GM11168 (cell line): Measurements from ENCODE around the gene SCAMP1.

Source experiments
- in situ Hi-C: fragments of 300-500 bp; cut with MboI; formaldehyde crosslinking; loops from one replicate; pipeline ENCODE4 v1.12.0; 2022; ENCODE audit warnings: low sequenced_read_pairs; ENCODE audit not compliant: unreplicated experiment

The SCAMP1 gene

GRCh38 chr5:78508186-78508765, 147.9 kb downstream of the SCAMP1 start:
- in situ Hi-C loops, result no loop called here

GRCh38 chr5:78509145-78509865, 148.9 kb downstream of the SCAMP1 start:
- in situ Hi-C loops, result no loop called here

GRCh38 chr5:78509884-78510769, 149.7 kb downstream of the SCAMP1 start:
- in situ Hi-C loops, result no loop called here

GRCh38 chr5:78511121-78511906, 150.9 kb downstream of the SCAMP1 start:
- in situ Hi-C loops, result no loop called here

- in situ Hi-C loops, result no loop called here
Observed at GRCh38 chr5:78512435-78512834, 152.0 kb downstream of the SCAMP1 start.

GRCh38 chr5:78513441-78513840, 153.0 kb downstream of the SCAMP1 start:
- in situ Hi-C loops, result no loop called here

- in situ Hi-C loops, result no loop called here
Observed at GRCh38 chr5:78514427-78515330, 154.3 kb downstream of the SCAMP1 start.

GRCh38 chr5:78515670-78516069, 155.3 kb downstream of the SCAMP1 start:
- in situ Hi-C loops, result no loop called here

GRCh38 chr5:78518365-78519197, 158.2 kb downstream of the SCAMP1 start:
- in situ Hi-C loops, result no loop called here

GRCh38 chr5:78519198-78519941, 159.0 kb downstream of the SCAMP1 start:
- in situ Hi-C loops, result no loop called here

- in situ Hi-C loops, result no loop called here
Observed at GRCh38 chr5:78521455-78521854, 161.0 kb downstream of the SCAMP1 start.

GRCh38 chr5:78522476-78523260, 162.3 kb downstream of the SCAMP1 start:
- in situ Hi-C loops, result no loop called here

- in situ Hi-C loops, result no loop called here
Observed at GRCh38 chr5:78523314-78524193, 163.1 kb downstream of the SCAMP1 start.

- in situ Hi-C loops, result no loop called here
Observed at GRCh38 chr5:78526049-78526525, 165.7 kb downstream of the SCAMP1 start.

- in situ Hi-C loops, result no loop called here
Observed at GRCh38 chr5:78527054-78527859, 166.8 kb downstream of the SCAMP1 start.
